AG09319 (cell line): ENCODE data around the gene KIF25.

Experiments used
- DNase-seq: peaks from one replicate; pipeline ENCODE4 v3.0.0-alpha.2; 2010; ENCODE audit warnings: low read depth; ENCODE audit errors: extremely low read depth
- CTCF ChIP-seq: IDR thresholded peaks from 2 replicates; pipeline ENCODE4 v1.5.1; 2011; ENCODE audit warnings: low read depth, mild to moderate bottlenecking, inconsistent platforms, low read length, moderate library complexity

The KIF25 gene

GRCh38 chr6:168043193-168043847 lies 45.8 kb downstream of the KIF25 start:
- no peak for TF ChIP-seq CTCF
- DNase-seq, result no peak

GRCh38 chr6:168043848-168044415 lies 46.5 kb downstream of the KIF25 start:
- no peak for DNase-seq

GRCh38 chr6:168044521-168045130 lies 47.2 kb downstream of the KIF25 start:
- no peak for TF ChIP-seq CTCF

More at GRCh38 chr6:168043848-168044415, 46.5 kb downstream of the KIF25 start:
- TF ChIP-seq CTCF, result no peak

GRCh38 chr6:168045141-168045691 lies 47.7 kb downstream of the KIF25 start:
- DNase-seq, result no peak
- no peak for TF ChIP-seq CTCF

More at GRCh38 chr6:168044521-168045130, 47.2 kb downstream of the KIF25 start:
- DNase-seq, result no peak

GRCh38 chr6:168045706-168046620 lies 48.5 kb downstream of the KIF25 start:
- TF ChIP-seq CTCF, result no peak
- no peak for DNase-seq

GRCh38 chr6:168046696-168047095 lies 49.2 kb downstream of the KIF25 start:
- TF ChIP-seq CTCF, result no peak
- DNase-seq, result no peak
